HEK293T (cell line): Measurements from ENCODE around the gene ATP8B3.

Experiments
- CTCF ChIA-PET: fragments of 350-600 bp; formaldehyde crosslinking; extraction: SDS; loops from one replicate; lab custom pipeline; 2021; ENCODE audit warnings: antibody characterized with exemption, inconsistent platforms; lab: Yijun Ruan, JAX
- POLR2A ChIA-PET: fragments of 350-600 bp; formaldehyde crosslinking; extraction: SDS; loops from one replicate; lab custom pipeline; 2020; ENCODE audit warnings: antibody characterized with exemption, inconsistent platforms; lab: Yijun Ruan, JAX
- DNase-seq: peaks from one replicate; pipeline ENCODE4 v3.0.0; 2012; ENCODE audit warnings: mixed read lengths; ENCODE audit errors: extremely low spot score
- ARNT ChIP-seq: fragments of 450-650 bp; IDR thresholded peaks from 2 replicates; pipeline ENCODE4 v1.6.1; 2017; ENCODE audit warnings: mild to moderate bottlenecking
- BHLHE40 ChIP-seq: fragments of 450-650 bp; IDR thresholded peaks from 2 replicates; pipeline ENCODE4 v1.6.1; 2016; ENCODE audit warnings: mild to moderate bottlenecking, moderate library complexity, borderline replicate concordance
- CTBP1 ChIP-seq: fragments of 450-650 bp; IDR thresholded peaks from 2 replicates; pipeline ENCODE4 v1.6.1; 2016; ENCODE audit warnings: borderline replicate concordance
- ELF4 ChIP-seq: fragments of 450-650 bp; IDR thresholded peaks from 2 replicates; pipeline ENCODE4 v1.6.1; 2017; ENCODE audit warnings: antibody characterized with exemption
- FOXA1 ChIP-seq: fragments of 450-650 bp; IDR thresholded peaks from 2 replicates; pipeline ENCODE4 v1.6.1; 2016; ENCODE audit warnings: mild to moderate bottlenecking
- FOXK2 ChIP-seq: fragments of 450-650 bp; IDR thresholded peaks from 2 replicates; pipeline ENCODE4 v1.6.1; 2016; ENCODE audit warnings: mild to moderate bottlenecking
- FOXM1 ChIP-seq: fragments of 450-650 bp; IDR thresholded peaks from 2 replicates; pipeline ENCODE4 v1.6.1; 2017; ENCODE audit warnings: mild to moderate bottlenecking, borderline replicate concordance
- HDGF ChIP-seq: fragments of 450-650 bp; IDR thresholded peaks from 2 replicates; pipeline ENCODE4 v1.6.1; 2017; ENCODE audit warnings: antibody characterized with exemption, borderline replicate concordance
- L3MBTL2 ChIP-seq: fragments of 450-650 bp; conservative IDR thresholded peaks from 2 replicates; pipeline ENCODE4 v1.6.1; 2016; ENCODE audit warnings: mild to moderate bottlenecking
- LEF1 ChIP-seq: fragments of 450-650 bp; IDR thresholded peaks from 2 replicates; pipeline ENCODE4 v1.6.1; 2017; ENCODE audit warnings: mild to moderate bottlenecking, borderline replicate concordance
- NFRKB ChIP-seq: fragments of 450-650 bp; IDR thresholded peaks from 2 replicates; pipeline ENCODE4 v1.6.1; 2016; ENCODE audit warnings: mild to moderate bottlenecking, moderate library complexity
- SP1 ChIP-seq: fragments of 450-650 bp; IDR thresholded peaks from 2 replicates; pipeline ENCODE4 v1.6.1; 2017
- SUZ12 ChIP-seq: fragments of 450-650 bp; IDR thresholded peaks from 2 replicates; pipeline ENCODE4 v1.6.1; 2016; ENCODE audit warnings: mild to moderate bottlenecking
- TARDBP ChIP-seq: fragments of 450-650 bp; IDR thresholded peaks from 2 replicates; pipeline ENCODE4 v1.6.1; 2016
- ZNF384 ChIP-seq: fragments of 450-650 bp; IDR thresholded peaks from 2 replicates; pipeline ENCODE4 v1.6.1; 2016
- TF ChIP-seq, protein P1 (sequence below): fragments of 450-650 bp; IDR thresholded peaks from 2 replicates; pipeline ENCODE4 v1.6.1; 2016

ATP8B3 gene

DNA sequence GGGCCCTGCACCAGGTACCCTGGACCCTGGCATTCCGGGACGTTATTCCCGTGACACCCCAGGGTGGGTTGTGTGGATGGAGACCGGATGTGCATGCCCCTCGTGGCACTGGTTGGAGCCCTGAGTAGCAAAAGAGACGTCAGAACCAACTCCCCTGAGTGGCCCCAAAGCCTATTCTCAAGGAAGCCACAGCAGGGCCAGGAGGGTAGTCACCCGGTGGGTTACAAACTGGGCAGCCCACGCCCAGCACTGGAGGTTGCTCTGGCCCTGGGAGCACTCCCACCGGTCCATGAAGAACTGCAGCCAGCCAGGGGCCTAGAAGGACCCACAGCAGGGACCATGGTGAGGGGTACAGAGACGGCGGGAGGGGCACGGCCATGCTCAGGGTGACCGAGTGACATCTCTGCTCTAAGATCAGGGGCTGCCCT, 43.8 kb upstream of the ATP8B3 start:
- ChIA-PET POLR2A (interaction anchor here (1.2 kb wide), 1 partner anchor 19 kb away, joined by 3 read pairs; no protein-coding TSS in a partner anchor), CTCF (interaction anchor here (1.4 kb wide), 1 partner anchor 18 kb away, joined by 8 read pairs; no protein-coding TSS in a partner anchor)
- DNase-seq: no peak
- TF ChIP-seq CTBP1 (no peak), LEF1 (no peak), TARDBP (no peak), ARNT (no peak)
- TF ChIP-seq, protein P1, sequence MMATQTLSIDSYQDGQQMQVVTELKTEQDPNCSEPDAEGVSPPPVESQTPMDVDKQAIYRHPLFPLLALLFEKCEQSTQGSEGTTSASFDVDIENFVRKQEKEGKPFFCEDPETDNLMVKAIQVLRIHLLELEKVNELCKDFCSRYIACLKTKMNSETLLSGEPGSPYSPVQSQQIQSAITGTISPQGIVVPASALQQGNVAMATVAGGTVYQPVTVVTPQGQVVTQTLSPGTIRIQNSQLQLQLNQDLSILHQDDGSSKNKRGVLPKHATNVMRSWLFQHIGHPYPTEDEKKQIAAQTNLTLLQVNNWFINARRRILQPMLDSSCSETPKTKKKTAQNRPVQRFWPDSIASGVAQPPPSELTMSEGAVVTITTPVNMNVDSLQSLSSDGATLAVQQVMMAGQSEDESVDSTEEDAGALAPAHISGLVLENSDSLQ: no peak

DNA sequence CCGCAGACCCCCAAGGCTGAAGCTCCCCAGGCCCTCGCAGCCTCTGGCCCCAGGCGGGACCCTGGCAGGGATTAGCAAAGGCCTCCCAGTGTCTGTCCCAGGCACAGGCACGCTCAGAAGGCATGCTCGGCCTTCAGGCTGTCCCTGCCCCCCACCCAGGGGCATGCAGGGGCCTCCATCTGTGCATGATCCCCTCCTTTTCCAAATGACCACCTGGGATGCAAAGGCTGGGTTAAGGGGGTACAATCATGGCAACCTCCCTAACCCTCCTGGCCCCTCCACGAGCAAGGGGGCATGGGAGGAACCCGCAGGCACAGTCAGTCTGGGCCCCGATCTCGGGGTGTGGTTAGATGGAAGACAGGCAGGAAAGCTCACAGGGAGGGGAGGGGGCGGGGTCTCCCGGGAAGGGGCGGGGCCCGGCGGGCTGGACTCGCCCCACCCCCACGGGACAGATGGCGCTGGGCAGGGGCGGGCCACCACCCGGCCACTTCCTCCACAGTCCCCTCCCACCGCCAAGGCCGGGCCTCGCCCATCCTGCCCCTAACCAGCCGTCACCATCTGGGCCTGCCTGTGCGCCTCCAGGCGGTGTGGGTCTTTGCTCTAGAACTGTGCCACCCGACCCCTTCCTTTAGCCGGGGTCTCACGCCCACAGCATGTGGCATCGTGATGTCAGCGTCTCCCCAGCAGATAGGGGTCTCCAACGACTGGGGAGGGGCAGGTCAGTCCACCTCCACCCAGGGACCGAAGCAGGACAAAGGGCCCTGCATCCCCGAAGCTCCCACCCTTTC, 43.2 kb upstream of the ATP8B3 start:
- no peak for TF ChIP-seq BHLHE40
- no peak for TF ChIP-seq FOXA1
- no peak for TF ChIP-seq LEF1
- TF ChIP-seq, protein P1: no peak
- no peak for TF ChIP-seq SUZ12
- TF ChIP-seq FOXM1: no peak
- no peak for TF ChIP-seq ZNF384
- no peak for TF ChIP-seq ARNT
- DNase-seq: peak; percentile 75
- ChIA-PET POLR2A (interaction anchor here (1.2 kb wide), 1 partner anchor 20 kb away, joined by 3 read pairs; no protein-coding TSS in a partner anchor), CTCF (interaction anchor here (1.4 kb wide), 1 partner anchor 17 kb away, joined by 8 read pairs; no protein-coding TSS in a partner anchor)

DNA sequence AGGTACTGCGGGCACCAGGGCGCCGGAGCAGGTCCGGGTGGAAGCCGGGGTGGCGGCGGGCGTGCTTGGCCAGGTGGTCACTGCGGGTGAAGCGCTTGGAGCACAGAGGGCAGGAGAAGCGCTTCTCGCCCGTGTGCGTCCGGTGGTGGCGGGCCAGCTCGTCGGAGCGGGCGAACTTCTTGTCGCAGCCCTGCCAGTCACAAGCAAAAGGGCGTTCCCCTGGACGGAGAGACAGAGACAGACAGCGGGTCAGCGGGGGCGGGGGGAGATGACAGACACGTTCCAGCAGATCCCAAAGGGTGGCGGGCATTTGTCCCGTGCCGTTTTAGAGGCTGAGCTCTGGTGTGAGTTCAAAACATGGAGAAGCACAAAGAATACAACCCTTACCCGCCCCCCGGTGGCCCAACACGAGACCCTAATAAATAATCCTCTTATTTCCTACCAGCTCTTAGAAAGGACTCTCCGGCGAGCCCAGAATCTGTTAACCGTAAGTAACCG, 42.5 kb upstream of the ATP8B3 start:
- DNase-seq: no peak
- TF ChIP-seq FOXM1 (no peak), ELF4 (no peak), TARDBP (no peak), ZNF384 (no peak), NFRKB (no peak), LEF1 (no peak), SP1 (no peak), FOXK2 (no peak), HDGF (no peak), L3MBTL2 (no peak), ARNT (no peak), CTBP1 (no peak), SUZ12 (no peak), FOXA1 (no peak), BHLHE40 (no peak)
- TF ChIP-seq, protein P1: no peak
- ChIA-PET CTCF (interaction anchor here (1.4 kb wide), 1 partner anchor 17 kb away, joined by 8 read pairs; no protein-coding TSS in a partner anchor), POLR2A (interaction anchor here (1.2 kb wide), 1 partner anchor 20 kb away, joined by 3 read pairs; no protein-coding TSS in a partner anchor)

DNA sequence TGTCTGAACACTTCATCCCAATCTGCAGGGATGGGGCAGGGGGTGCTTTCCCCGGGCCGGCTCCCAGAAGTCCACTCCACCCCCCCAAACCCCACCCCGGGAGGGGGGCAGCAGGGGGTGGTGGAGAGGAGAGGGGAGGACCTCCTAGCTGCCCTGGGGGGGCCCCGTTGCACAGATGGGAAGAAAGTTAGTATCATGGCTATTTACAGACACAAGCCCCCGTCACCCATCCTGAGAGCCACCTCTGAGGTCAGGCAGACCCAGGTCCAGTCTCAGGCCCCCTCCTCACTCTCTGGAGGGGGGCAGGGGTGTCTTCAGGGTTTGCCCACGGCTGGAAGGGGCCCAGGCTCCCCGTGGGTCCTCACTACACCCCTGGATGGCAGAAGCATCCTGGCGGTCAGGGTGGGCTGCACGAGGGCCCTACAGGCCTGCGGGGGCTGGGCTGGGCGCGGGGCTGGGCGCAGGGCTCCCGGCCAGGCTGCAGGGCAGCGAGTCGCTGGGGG, 42.0 kb upstream of the ATP8B3 start:
- TF ChIP-seq NFRKB (no peak), SP1 (no peak), LEF1 (no peak), HDGF (no peak), FOXM1 (no peak), BHLHE40 (no peak), SUZ12 (no peak), ELF4 (no peak), ZNF384 (no peak), L3MBTL2 (no peak), ARNT (no peak), FOXK2 (no peak)
- CTCF ChIA-PET: interaction anchor here (0.6 to 1.4 kb wide), 3 partner anchors 16 to 28 kb away, joined by 3 to 8 read pairs (median 3); no protein-coding TSS in a partner anchor
- no peak for DNase-seq
- POLR2A ChIA-PET: no interaction called here

DNA sequence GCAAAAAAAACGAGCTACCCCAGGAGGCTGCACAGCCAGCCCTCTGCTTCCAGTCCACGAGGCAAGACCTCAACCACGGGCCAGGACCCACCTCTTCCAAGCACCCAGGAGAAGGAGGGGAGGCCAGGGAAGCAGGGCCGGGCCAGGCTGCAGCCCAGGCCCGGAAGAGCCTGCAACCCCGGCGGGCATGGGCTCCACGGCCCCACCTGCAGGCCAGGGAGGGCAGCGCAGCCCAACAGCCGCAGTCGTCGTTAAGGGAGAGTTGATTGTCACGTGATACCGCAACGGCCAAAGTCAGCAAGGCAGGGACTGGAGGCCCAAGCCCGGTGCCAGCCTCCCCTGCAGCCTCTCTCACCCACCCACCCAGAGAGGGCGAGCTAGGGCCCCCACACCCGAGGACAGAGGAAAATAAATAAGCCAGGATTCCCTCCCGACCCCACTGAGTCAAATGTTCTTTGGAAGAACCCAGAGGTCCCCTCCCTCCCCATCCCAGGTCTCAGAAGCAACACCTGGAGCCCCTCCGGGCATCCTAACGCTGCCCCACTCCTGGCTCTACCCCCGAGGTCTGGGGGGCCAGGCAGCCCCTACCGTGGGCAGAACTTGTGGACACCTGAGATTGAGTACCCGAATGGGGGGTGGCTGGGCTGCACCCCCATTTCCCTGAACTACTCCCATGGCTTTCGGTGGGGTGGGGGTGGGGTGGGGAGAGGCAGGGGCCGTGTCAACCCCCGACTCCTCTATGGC, 41.4 kb upstream of the ATP8B3 start:
- ChIA-PET POLR2A (no interaction called here), CTCF (interaction anchor here (0.6 to 1.0 kb wide), 2 partner anchors 16 to 27 kb away, joined by 3 read pairs; no protein-coding TSS in a partner anchor)
- no peak for TF ChIP-seq ARNT
- TF ChIP-seq CTBP1: no peak
- TF ChIP-seq, protein P1: no peak
- TF ChIP-seq HDGF: no peak
- TF ChIP-seq FOXA1: no peak
- no peak for TF ChIP-seq FOXM1
- TF ChIP-seq SP1: no peak
- no peak for TF ChIP-seq LEF1
- no peak for TF ChIP-seq L3MBTL2
- TF ChIP-seq SUZ12: no peak
- no peak for TF ChIP-seq ZNF384
- no peak for TF ChIP-seq NFRKB
- TF ChIP-seq BHLHE40: no peak
- no peak for TF ChIP-seq FOXK2
- peak; percentile 85 for DNase-seq
